CD4-positive, alpha-beta T cell treated with Interleukin-15 for 1 hour (primary cell): ENCODE results near the gene FAM118A.
"Not testable (repeated sequence)": the region's sequence is repeated elsewhere in the genome, so short reads cannot be mapped to it uniquely, and the experiment has no call there.

Experiments
- DNase-seq: peaks from one replicate; pipeline ENCODE4 v3.0.0-alpha.2; 2020

Gene FAM118A

DNA sequence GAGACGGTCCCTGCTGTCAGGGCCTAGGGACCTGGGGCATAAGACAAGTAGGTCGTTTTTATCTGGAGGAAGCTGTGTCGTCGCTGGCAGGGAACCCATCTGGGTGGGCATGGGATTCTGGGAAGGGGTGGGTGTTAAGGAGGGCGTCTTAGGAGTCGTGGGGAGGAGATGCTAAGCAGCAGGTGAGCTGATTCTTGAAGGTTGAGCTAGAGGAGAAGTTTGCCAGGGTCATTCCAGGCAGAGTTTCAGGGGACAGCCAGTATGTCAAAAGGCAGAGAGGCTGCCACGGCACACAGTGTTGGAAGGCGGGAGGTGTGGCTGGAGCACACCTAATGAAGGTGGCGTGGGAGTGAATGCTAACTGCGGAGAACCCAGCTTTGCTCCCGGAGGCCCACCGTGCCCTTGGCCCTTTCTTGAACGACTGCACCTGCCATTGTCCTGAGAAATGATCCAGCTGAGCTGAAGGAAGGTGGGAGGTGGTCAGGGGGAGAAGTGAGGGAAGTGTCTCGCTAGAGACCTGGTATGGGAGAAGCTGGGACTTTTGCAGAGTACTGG lies 1.3 kb downstream of the FAM118A start:
- DNase-seq, result no peak

- DNase-seq, result no peak
Observed at GRCh38 chr22:45312415-45312814, 2.7 kb downstream of the FAM118A start.

DNA sequence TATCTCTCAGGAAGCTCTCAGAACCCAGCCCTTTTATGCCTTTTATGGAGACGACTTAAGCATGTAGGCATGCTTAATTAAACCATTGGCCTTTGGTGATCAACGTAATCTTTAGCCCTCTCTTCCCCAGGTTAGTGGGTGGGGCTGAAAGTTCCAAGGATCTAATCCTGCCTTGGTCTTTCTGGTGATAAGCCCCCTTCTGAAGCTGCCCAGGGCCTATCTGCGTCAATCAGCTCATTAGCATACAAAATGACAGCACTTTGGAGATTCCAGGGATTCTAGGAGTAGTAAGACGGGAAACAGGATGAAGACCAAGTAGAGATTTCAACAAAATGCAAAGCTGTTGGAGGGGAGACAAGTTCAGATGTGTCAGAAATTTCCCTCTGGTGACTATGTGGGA lies 3.1 kb downstream of the FAM118A start:
- no peak for DNase-seq

DNA sequence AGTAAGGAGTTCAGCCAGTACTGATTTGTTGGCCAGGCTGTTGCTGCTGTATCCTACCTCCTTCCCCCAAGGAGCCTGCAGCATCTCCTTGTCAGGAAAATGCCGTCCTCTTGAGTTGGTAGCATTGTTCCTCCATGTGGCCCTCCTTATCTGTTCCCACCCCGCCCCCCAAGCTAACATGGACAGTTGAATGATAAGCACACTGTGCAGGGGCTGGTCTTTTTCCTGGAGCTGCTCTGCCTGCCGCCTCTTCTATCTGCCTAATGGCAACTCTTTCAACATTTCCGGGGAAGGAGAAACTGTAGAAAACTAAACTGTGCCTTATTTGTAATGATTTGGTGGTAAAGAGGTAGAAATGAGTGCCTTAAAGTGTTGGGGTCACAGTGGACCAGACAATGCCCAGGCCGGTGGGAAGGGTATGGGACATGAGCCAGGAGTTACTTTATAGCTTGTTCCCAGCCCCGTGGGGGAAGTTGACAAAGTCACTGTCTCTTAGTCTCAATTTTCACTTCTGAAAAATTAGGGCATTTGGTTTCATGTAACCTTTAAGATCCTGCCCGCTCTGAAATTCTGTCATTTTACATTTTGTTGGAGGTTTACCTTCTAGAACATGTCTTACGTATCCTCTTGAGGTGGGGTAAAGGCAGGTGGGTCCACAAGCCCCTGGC lies 4.5 kb downstream of the FAM118A start:
- no peak for DNase-seq

- DNase-seq, result no peak
Observed at GRCh38 chr22:45314786-45315185, 5.1 kb downstream of the FAM118A start.

- no peak for DNase-seq
Observed at GRCh38 chr22:45316796-45317526, 7.2 kb downstream of the FAM118A start.

DNA sequence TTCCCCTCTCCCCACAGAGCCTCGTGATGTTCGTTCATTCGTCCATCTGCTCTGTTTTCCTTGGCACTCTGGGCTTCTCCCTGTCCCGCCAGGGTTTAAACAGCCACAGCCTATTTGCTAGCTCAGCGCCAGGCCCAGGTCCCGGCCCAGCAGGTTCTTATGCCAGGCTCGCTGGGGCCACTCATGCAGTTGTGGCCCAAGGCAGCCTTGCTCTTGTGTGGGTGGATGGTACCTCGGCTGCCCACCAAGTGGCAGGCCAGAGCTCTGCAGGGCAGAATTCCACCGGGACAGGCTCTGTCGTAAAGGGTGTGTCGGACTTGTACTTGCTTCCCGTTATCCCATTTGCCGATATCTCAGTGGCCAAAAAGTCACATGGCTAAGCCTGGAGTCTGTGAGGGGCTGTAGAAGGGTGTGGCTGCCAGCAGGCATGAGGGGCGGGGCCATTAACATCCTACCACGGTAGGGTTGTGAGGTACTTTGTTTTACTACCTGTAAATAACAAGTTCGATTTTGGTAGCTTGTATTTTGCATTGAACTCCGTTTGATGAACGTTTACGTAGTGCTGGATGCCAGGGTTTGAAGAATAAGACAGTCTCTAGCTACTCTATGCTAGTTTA lies 7.9 kb downstream of the FAM118A start:
- peak; percentile 77 for DNase-seq

- peak; percentile 94 for DNase-seq
Observed at GRCh38 chr22:45318168-45318557, 8.4 kb downstream of the FAM118A start.

- peak; percentile 78 for DNase-seq
Observed at GRCh38 chr22:45318558-45319323, 9.0 kb downstream of the FAM118A start.

- no peak for DNase-seq
Observed at GRCh38 chr22:45319324-45319685, 9.6 kb downstream of the FAM118A start.

- no peak for DNase-seq
Observed at GRCh38 chr22:45320357-45320976, 10.7 kb downstream of the FAM118A start.

DNA sequence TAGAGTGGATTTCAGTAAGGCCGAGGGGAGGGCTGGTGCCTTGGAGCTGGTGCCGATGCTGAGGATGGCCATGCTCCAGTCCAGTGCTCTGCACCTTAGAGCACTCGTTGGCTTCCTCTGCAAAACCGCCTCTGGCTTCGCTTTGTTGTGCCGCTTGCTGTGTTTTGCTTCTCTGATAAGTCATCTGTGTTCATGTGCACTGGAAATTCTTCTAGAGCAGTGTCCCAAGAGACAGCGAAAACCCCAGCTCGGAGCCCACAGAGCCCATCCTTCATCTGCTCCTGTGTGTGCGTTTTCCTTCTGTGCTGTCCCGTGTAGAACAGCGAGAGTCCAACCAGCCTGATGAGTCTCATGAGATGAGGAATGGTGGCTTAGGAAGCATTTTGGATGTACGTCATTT lies 12.1 kb downstream of the FAM118A start:
- DNase-seq, result no peak

DNA sequence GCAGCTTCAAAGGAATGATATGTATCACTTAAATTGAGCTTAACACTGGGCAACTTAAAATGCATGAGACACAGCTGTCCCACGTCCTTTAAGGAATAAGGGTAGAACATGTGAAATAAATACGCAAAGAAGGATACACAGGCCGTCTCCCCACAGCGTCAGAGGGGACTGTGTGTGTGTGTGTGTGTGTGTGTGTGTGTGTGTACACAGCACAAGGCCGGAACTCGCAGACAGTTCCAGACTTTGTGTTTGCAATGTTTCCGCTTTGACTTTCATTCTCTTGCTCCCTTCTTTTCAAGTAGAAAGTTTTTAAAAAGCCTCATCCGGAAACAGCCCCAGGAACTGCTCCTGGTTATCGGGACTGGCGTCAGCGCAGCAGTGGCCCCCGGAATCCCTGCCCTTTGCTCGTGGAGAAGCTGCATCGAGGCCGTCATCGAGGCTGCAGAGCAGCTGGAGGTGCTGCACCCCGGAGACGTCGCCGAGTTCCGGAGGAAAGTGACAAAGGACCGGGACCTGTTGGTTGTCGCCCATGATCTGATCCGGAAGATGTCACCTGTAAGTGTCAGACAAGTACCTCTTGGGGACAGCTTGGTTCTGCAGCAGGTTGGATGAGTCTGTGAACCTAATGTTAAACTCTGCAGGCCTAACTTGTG lies 13.3 kb downstream of the FAM118A start:
- DNase-seq, result no peak

GRCh38 chr22:45323695-45324094 lies 14.0 kb downstream of the FAM118A start:
- no peak for DNase-seq

GRCh38 chr22:45324311-45324711 lies 14.6 kb downstream of the FAM118A start:
- no peak for DNase-seq

- not testable (repeated sequence) for DNase-seq
Observed at GRCh38 chr22:45328261-45328660, 18.5 kb downstream of the FAM118A start.

DNA sequence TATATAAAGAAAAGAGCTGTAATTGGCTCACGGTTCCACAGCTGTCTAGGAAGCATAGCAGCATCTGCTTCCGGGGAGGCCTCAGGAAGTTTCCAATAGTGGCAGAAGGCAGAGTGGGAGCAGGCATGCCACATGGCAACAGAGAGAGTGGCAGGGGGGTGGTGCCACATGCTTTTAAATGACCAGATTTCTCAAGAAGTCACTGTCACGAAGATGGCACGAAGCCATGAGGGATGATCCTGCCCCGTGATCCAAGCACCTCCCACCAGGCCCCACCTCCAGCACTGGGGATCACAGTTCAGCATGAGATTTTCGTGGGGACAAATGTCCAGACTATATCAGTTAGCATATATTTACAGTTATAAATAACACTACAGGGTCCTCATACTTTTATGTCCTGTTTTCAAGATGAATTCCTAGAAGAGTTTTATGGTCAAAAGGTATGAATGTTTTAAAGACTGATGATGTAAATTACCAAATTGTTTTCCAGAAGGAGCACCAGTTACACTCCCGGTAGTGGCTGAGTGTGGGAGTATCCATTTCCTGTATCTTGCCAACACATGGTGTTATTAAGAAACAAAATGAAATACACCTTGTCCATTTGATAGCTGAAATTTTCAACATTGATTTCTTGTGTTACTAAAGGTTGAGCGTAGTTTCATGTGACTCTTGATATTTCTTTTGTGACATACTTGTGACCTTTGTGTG lies 19.2 kb downstream of the FAM118A start:
- DNase-seq, result no peak

- no peak for DNase-seq
Observed at GRCh38 chr22:45329530-45329936, 19.8 kb downstream of the FAM118A start.

DNA sequence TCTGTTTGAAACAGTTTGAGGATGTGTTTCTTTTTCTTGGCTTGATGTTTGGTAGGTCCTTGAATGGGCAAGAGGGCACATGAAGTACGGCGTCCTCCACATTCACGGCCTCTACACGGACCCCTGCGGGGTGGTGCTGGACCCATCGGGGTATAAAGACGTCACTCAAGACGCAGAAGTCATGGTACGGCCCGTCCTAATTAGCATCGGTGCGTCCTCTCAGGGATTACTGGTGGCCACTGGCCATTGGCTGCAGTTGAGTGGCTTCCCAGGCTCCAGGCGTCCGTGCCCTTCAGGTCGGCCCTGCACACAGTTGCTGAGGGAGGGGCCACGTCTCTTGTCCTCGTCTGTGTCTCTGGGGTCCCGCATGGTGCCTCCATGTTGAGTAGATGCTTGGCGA lies 20.8 kb downstream of the FAM118A start:
- no peak for DNase-seq

GRCh38 chr22:45331486-45331885 lies 21.8 kb downstream of the FAM118A start:
- DNase-seq, result no peak

GRCh38 chr22:45332001-45332400 lies 22.3 kb downstream of the FAM118A start:
- no peak for DNase-seq

- DNase-seq, result no peak
Observed at GRCh38 chr22:45334068-45334467, 24.3 kb downstream of the FAM118A start.
